Glomerular endothelial cell (primary cell): ENCODE measurements around the gene SLAIN1. TPM values are rescaled to one million over a fixed set of nuclear protein-coding genes. Genes with fewer than 3 reads are reported as not detected.
A peak's percentile ranks its signal among the peaks of the same experiment; 100 is the strongest.

Source experiments
- DNase-seq: peaks from one replicate; pipeline ENCODE4 v3.0.0-alpha.2; 2011; ENCODE audit warnings: low read depth, low spot score; ENCODE audit errors: extremely low read depth
- total RNA-seq: library from RNA; depleted of rRNA; stranded (reverse); fragments of >200 nt; gene quantifications from 2 replicates; pipeline ENCODE4 v1.2.3, GENCODE V29; 2015

The SLAIN1 gene
- total RNA-seq, 1 donor from 2014 or later = 3.4 TPM

- DNase-seq = no peak
These were observed 51.9 kb downstream of the SLAIN1 start for GRCh38 chr13:77749344-77749880.

- peak; percentile 14 for DNase-seq
These were observed 54.3 kb downstream of the SLAIN1 start for GRCh38 chr13:77751513-77752456.

- DNase-seq = no peak
These were observed 55.1 kb downstream of the SLAIN1 start for GRCh38 chr13:77752512-77753069.

GRCh38 chr13:77760893-77761292, 63.4 kb downstream of the SLAIN1 start:
- no peak for DNase-seq

GRCh38 chr13:77767413-77767812, 69.9 kb downstream of the SLAIN1 start:
- DNase-seq = no peak

- no peak for DNase-seq
These were observed 76.7 kb downstream of the SLAIN1 start for GRCh38 chr13:77774181-77774580.

DNA sequence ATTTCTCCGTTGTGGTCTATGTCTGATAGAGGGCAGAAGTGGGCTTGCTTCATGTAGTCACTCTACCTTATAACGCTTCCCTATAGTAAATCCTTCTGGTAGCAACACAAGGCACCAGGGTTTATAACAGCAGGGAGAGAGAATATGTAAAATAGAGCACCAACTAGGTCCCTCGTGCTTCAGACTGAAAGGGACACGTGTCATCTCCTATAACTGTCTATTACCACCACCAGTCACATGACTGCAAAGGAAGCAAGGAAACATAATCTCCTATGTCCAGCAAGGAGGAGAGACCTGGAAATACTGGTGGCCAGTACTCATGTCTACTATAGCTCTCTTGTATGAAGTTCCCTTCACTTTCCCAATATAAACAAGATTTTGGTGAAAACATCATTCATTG, 79.2 kb downstream of the SLAIN1 start:
- DNase-seq = no peak

DNA sequence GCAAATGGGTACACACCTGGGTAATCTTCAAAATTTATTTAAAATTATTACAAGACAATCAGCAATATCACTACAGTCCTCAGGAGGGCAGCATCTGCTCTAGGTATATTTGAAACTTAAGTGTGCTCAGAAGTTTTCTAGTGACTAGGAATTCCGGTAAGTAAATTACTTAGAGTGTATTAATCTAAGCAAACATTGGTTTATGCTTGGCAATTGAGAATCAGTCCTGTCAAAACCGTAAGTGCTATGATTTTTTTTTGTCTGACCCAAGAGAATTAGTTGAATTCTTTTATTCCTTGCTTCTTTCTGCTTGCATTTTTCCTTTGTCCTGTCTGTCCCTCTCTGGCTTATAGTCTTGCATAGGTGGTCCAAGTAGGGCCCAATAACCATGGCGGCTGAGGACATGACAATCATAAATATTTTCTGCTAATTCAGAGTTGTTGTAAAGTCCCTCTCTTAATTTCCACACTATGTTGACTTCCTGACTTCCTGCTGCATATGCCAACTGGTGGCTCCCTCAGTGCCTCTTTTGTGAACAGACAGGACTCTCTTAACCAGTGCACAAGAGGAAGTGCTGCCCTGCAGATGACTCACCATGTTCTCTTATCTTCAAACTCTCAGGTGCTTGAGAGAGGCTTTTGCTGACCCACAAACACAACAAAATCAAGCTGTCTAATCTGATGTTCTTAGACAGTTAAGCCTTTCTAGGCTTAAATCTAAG, 82.2 kb downstream of the SLAIN1 start:
- DNase-seq = peak; percentile 77

DNA sequence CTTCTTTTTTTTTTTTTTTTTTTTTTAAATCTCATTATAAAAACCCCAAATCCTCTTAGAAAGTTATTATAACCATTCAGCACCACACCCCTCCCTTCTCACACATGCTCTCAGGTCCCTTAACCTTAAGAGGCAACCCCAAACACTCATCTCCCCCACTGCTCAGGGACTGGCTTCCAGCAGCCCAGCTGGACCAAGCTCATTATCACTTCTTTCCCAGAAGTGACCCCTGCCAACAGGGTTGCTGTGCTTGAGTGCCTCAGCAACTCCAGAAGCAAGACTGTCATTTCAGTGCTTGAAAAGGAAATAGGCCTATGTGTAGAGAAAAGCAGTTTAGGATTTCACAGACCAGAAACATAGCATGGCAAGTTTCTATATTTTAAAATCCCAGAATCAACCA, 84.3 kb downstream of the SLAIN1 start:
- DNase-seq = no peak

DNA sequence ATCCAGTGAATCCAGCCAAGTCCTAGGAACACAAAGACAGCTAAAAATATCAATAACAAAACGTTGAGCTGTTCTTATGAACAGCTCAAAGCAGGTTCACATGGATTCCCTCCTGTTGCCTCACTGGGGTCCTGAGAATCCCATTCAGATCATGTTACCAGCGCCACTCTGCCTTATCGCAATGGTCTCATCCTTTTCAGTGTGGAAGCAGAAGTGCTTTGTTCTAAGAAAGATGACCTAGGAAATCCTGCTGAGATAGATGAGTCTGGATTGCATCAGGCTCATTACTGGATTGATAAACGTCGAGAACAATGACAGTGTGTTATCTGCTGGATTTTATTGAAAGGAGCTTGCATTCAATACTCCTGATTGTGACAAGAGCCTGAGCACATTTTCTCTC, 87.0 kb downstream of the SLAIN1 start:
- DNase-seq = no peak

GRCh38 chr13:77786695-77787287, 89.3 kb downstream of the SLAIN1 start:
- no peak for DNase-seq

DNA sequence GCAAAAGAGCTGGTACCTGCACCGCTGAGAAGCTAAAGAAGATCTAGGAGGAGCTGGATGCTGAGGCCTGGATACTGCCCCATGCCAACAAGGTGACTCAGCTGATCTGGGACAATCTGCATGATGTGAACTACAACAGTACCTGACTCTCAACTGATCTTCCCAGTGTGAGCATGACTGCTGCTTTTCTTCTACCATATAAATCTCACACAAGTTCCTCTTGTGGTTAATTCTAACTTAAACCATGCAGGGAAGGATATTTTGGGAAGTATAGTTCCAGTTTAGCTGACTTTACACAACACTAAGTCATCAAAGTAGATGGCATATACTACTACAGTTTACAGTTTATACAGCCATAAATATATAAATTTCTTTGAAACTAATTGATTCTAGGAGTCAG, 91.9 kb downstream of the SLAIN1 start:
- DNase-seq = no peak

GRCh38 chr13:77800219-77800618, 102.7 kb downstream of the SLAIN1 start:
- DNase-seq = no peak

- no peak for DNase-seq
These were observed 109.0 kb downstream of the SLAIN1 start for GRCh38 chr13:77806518-77806917.

DNA sequence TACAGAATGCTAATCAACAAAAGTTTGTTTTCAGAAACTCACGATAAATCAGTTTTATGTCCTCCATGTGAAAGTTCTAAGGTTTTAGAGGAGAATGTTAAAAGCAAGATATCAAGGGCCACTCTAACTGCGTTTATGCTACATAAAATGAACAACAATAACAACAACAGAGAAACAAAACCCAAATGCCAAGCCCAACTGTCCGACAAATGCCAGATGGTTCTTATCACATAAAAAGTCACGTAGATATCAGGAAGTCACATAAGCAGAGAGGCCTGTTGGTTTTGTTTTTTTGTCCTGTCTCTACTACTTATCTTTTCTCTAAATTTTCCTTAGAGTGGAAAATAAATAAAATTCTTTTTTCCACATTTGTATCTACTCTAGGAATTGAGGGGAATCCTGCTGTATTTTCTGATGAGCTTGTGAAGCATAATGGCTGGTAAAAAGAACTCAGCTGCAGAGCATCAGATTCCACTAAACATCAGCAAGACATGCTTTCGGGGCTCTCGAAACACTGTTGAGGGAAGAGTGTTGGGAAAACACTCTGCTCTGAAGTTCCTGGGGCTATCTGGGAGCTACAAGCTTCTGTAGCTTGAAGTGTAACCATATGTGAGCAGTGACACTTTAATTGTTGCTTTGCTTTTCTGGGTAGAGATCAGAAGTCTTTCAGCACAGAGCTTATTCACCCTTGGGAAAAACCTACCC, 110.1 kb downstream of the SLAIN1 start:
- no peak for DNase-seq

DNA sequence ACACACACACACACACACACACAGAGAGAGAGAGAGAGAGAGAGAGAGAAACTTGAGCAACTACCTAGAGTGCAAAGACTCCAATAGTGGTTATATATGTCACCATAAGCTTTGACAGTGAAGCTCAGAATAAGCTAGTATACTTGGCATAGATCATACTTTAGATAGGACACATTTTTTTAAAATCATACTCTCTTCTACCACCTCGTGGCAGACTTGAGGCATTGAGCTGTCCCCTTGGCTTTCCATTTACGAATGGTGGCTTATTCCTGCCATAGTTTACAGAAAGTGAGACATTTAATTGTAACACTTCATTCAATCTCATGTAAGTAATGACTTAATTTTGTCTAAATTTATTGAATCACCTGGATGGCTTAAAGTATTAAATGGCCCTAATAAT, 112.9 kb downstream of the SLAIN1 start:
- DNase-seq = no peak

DNA sequence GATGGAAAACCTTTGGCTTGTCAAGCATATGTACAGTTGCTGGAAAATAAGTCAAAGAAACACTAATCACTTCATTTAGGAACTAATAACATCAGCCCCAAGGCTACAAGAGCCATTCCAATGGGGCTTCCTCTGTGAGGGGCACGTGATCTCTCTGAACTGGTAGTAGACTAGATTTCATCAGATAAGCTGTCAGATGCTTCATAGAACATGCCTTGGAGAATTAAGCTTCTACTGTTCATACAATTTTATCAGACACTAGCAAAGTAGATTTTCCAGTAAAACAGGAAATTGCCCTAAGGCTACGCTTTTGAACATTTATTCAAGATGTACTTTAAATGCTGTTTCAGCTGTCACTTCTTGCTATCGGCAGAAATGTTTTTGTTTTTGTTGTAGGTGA, 113.4 kb downstream of the SLAIN1 start:
- DNase-seq = no peak

DNA sequence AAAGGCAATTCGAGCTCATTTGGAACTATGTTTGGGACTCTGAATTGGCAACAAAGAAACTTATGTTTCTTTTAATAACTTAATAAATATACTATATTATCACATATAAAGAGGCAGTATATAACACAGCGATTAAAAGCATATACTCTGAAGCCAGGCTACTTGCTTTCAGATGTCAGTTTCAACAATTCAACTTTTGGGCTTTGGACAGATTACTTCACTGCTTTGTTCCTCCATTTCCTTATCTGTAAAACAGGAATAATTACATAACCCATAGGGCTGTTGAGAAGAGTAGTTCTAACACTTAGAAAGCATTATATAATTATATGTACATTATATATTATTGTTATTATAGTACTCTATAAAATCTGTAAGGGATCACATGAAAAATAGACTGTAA, 113.9 kb downstream of the SLAIN1 start:
- no peak for DNase-seq

DNA sequence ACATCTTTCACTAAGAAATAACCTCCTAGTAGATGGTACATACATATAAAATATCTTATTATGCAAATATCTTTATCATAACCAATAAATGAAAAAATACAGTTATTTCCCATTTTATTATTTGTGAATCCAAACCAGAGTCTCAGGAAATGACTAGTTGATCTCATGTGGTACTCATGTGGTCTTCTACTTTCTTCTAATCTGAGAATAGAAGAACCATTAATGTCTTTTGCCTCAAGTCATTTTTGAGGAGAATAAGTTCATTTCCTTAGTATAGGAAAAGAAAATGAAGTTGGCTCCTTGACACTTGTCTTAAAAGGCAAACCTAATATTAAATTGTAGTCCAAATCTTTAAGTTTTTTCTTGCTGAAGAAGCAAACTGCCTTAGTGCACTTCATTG, 114.5 kb downstream of the SLAIN1 start:
- DNase-seq = no peak
